GM12872 (cell line): Measurements from ENCODE around the gene SMAP1.
A peak's percentile ranks its signal among the peaks of the same experiment; 100 is the strongest.

Experiments
- TF ChIP-seq, protein P1 (sequence below): IDR thresholded peaks from 3 replicates; pipeline ENCODE4 v1.5.1; 2011; ENCODE audit warnings: low read depth, mild to moderate bottlenecking, low read length, moderate library complexity; ENCODE audit not compliant: insufficient read depth

SMAP1 gene

DNA sequence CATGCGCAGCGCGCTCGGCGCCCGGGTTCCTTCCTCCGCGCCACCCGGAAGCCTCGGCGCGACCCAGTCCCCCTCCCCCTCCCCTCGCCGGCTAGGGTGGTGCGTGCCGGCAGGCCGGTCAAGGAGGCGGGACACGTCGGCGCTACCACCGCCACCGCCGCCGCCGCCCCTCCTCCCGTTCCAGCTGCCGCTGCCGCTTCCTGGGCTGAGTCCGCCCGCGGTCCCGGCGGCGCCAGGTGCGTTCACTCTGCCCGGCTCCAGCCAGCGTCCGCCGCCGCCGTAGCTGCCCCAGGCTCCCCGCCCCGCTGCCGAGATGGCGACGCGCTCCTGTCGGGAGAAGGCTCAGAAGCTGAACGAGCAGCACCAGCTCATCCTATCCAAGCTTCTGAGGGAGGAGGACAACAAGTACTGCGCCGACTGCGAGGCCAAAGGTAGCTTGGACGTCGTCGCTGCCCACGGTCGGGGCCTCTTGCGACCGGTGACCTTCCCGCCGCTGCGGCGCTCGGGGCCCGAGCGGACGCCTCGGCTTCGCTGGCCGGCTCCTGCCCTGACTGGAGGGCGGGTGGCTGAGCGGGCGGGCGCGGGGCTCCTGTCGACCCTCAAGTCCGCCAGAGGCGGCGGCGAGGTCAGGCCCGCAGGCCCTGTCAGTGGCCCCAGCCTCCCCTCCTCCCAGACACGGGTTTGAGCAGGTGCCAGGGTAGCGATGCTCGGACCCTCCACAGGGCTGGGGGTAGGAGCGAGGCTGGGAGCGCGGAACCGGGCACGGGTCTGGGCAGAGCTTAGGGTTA is at the start of gene SMAP1:
SMAP1 (plus strand) TSS at position 173 of the 788 bp plus-strand sequence; CDS start at position 314, 141 bp downstream.
- TF ChIP-seq, protein P1, sequence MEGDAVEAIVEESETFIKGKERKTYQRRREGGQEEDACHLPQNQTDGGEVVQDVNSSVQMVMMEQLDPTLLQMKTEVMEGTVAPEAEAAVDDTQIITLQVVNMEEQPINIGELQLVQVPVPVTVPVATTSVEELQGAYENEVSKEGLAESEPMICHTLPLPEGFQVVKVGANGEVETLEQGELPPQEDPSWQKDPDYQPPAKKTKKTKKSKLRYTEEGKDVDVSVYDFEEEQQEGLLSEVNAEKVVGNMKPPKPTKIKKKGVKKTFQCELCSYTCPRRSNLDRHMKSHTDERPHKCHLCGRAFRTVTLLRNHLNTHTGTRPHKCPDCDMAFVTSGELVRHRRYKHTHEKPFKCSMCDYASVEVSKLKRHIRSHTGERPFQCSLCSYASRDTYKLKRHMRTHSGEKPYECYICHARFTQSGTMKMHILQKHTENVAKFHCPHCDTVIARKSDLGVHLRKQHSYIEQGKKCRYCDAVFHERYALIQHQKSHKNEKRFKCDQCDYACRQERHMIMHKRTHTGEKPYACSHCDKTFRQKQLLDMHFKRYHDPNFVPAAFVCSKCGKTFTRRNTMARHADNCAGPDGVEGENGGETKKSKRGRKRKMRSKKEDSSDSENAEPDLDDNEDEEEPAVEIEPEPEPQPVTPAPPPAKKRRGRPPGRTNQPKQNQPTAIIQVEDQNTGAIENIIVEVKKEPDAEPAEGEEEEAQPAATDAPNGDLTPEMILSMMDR, result peak; percentile 7; the same call in 1 of the 3 replicates

DNA sequence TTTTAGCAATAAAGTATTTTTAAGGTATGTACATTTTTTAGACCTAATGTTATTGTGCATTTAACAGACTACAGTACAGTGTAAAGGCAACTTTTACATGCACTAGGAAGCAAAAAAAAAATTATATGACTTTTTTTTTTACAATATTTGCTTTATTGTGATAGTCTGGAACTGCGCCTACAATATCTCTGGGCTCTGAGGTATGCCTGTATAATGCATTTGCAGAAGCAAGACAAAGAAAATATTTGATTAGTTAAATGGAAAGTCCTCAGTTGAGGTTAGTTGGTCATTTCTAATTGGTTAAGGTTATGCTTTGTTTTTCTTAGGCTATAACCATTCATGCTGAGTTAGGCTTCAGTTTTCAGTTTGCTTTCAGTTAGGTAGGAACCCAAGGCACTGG is 46.9 kb upstream of the SMAP1 start:
- TF ChIP-seq, protein P1, result no peak

DNA sequence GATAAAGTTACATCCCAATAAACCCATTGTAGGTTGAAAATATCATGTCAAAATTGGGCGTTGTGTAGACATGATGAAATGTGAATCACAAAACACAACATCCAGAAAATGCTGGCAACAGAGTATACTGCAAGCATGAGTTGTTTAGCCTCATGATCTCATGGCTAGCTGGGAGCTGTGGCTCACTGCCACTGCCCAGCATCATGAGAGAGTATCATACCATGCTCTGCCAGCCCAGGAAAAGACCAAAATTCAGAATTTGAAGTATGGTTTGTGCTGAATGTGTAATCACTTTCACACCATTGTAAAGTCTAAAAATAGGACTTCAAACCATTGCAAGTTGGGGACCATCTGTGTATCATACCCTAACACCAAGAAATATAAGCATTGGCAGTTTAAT is 45.2 kb upstream of the SMAP1 start:
- TF ChIP-seq, protein P1, result no peak

DNA sequence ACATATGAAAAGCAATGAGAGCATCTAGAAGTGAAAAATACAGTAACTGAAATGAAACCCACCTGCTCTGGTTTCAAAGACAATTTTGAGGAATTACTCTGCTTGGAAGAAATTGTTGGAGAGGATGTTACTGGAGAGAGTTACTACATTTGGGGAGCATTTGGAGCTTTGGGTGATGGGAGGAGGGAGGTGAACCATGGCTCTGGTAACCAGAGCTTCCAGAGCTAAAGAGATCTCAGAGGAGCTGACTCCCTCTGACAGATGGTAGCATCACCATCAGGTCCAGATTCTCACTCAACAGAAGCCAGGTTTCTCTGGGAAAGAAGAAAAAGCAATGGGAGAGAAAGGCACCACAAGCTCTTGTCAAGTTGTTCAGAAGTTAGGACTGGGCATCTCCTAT is 42.2 kb upstream of the SMAP1 start:
- TF ChIP-seq, protein P1, result no peak

DNA sequence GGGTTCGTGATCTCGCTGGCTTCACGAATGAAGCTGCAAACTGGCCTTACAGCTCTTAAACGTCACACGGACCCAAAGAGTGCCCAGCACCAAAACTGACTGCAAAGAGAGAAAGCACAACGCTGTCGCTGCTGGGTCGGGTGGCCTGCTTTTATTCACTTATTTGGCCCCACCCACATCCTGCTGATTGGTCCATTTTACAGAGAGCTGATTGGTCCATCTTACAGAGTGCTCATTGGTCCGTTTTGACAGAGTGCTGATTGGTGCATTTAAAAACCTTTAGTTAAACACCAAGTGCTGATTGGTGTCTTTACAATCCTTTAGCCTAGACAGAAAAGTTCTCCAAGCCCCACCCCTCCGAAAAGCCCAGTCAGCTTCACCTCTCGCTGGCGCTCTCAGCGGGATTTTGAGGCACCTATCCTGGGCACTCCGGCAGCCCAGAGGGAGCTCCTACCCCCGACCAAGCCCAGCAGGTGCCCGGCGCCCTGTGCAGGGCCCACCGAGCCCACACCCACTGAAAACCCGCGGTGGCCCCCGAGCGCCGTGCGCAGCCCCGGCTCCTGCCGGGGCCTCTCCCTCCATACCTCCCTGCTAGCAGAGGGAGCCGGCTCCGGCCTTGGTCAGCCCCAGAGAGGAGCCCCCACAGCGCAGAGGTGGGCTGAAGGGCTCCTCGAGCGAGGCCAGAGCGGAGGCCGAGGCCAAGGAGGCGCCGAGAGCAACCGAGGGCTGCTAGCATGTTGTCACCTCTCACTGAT is 40.0 kb upstream of the SMAP1 start:
- TF ChIP-seq, protein P1, result no peak

DNA sequence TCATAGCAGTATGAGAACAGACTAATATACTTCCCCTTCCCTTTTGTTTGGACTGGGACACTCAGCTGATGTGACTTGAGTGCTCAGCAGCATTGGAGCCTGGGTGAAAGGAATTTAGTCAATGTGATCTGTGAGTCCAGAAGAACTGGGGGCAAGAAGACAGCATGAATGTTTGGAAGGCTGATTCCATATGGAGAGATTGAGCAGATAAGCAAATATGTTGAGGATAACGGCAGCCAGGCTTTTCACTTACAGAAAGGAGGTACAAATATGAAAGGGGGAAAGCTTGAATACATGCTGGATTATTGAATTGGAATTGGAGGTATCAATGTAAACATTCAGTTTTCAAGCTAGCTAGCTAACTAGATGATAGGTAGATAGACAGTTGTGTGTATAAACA is 37.8 kb upstream of the SMAP1 start:
- TF ChIP-seq, protein P1, result no peak

DNA sequence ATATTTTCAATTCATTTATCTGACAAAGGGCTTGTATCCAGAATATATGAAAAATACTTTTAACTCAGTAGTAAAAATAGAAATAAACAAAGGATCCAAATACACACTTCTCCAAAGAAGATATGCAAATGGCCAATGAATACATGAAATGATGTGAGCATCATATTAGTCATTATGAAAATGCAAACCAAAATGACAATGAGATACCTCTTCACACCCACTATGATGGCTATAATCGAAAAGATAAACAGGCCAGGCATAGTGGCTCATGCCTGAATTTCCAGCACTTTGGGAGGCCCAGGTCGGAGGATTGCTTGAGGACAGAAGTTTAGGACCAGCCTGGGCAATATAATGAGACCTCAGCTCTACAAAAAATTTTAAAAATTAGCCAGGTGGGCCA is 33.8 kb upstream of the SMAP1 start:
- TF ChIP-seq, protein P1, result no peak
